HEK293 (cell line): ENCODE data around the gene GPT2.

Source experiments
- CTCF ChIA-PET: fragments of 350-600 bp; formaldehyde crosslinking; extraction: SDS; loops from one replicate; lab custom pipeline; 2021; ENCODE audit warnings: antibody characterized with exemption; lab: Yijun Ruan, JAX
- POLR2A ChIA-PET: fragments of 300-600 bp; formaldehyde crosslinking; extraction: SDS; loops from one replicate; lab custom pipeline; 2020; ENCODE audit warnings: antibody characterized with exemption, inconsistent platforms; lab: Yijun Ruan, JAX
- H3K27ac ChIP-seq: fragments of 200-500 bp; sonication (Bioruptor generic); 2 replicates; pipeline ENCODE4 v1.5.1; 2014; ENCODE audit warnings: low read depth, low read length, control low read depth, inconsistent platforms; ENCODE audit errors: extremely low read depth
- H3K36me3 ChIP-seq, 2 experiments: fragments of 200-500 bp in 1 of 2; sonication (Bioruptor generic) in 1 of 2; 1 replicate in 1 of 2; 2 replicates in 1 of 2; pipeline ENCODE4 v1.5.1; 2014 to 2017; ENCODE audit warnings: inconsistent platforms in 2 of 2, low read length in 2 of 2; ENCODE audit not compliant: control insufficient read depth in 2 of 2, insufficient read depth in 1 of 2
- H3K4me1 ChIP-seq: fragments of 200-500 bp; sonication (Bioruptor generic); 2 replicates; pipeline ENCODE4 v1.5.1; 2014; ENCODE audit warnings: mild to moderate bottlenecking, low read length, inconsistent platforms; ENCODE audit not compliant: control insufficient read depth, insufficient read depth
- H3K4me3 ChIP-seq: 2 replicates; pipeline ENCODE4 v1.5.1; 2011; ENCODE audit warnings: low read depth, mild to moderate bottlenecking, control low read depth, low read length, moderate library complexity
- H3K9me3 ChIP-seq: fragments of 200-500 bp; sonication (Bioruptor generic); 2 replicates; pipeline ENCODE4 v1.5.1; 2014; ENCODE audit warnings: low read depth, low read length, inconsistent platforms; ENCODE audit not compliant: control insufficient read depth, insufficient read depth
- GLI2 ChIP-seq: fragments of 450-650 bp; formaldehyde crosslinking; IDR thresholded peaks from 2 replicates; pipeline ENCODE4; 2017; ENCODE audit warnings: missing biosample characterization, missing genetic modification characterization, low read depth, borderline replicate concordance
- HOXA7 ChIP-seq: sonication (generic); formaldehyde crosslinking; IDR thresholded peaks from 2 replicates; pipeline ENCODE4 v1.8.1; 2022; ENCODE audit warnings: missing genetic modification reagents, borderline replicate concordance
- IKZF3 ChIP-seq: fragments of 450-650 bp; IDR thresholded peaks from 2 replicates; pipeline ENCODE4 v1.5.0; 2018; ENCODE audit warnings: missing biosample characterization, mild to moderate bottlenecking, missing genetic modification characterization, moderate library complexity
- PRDM1 ChIP-seq: fragments of 450-650 bp; formaldehyde crosslinking; IDR thresholded peaks from 2 replicates; pipeline ENCODE4; 2016; ENCODE audit warnings: missing biosample characterization, missing genetic modification characterization
- SCRT2 ChIP-seq: fragments of 450-650 bp; formaldehyde crosslinking; IDR thresholded peaks from 2 replicates; pipeline ENCODE4 v1.5.1; 2016; ENCODE audit warnings: missing biosample characterization, missing genetic modification characterization
- TRIM28 ChIP-seq: IDR thresholded peaks from 2 replicates; pipeline ENCODE4 v1.6.1; 2011; ENCODE audit warnings: low read length, control low read depth, borderline replicate concordance
- YY1 ChIP-seq: fragments of 450-650 bp; formaldehyde crosslinking; IDR thresholded peaks from 2 replicates; pipeline ENCODE4 v1.5.1; 2018; ENCODE audit warnings: missing biosample characterization, missing genetic modification characterization
- ZFP37 ChIP-seq: fragments of 450-650 bp; formaldehyde crosslinking; IDR thresholded peaks from 2 replicates; pipeline ENCODE4 v1.5.1; 2016; ENCODE audit warnings: missing biosample characterization, missing genetic modification characterization
- ZIC2 ChIP-seq: fragments of 450-650 bp; formaldehyde crosslinking; IDR thresholded peaks from 2 replicates; pipeline ENCODE4 v1.5.1; 2016; ENCODE audit warnings: missing biosample characterization, missing genetic modification characterization
- ZNF132 ChIP-seq: fragments of 450-650 bp; formaldehyde crosslinking; IDR thresholded peaks from 2 replicates; pipeline ENCODE4 v1.5.1; 2017; ENCODE audit warnings: missing biosample characterization, missing genetic modification characterization, borderline replicate concordance
- ZNF140 ChIP-seq: fragments of 450-650 bp; formaldehyde crosslinking; IDR thresholded peaks from 2 replicates; pipeline ENCODE4 v1.5.1; 2016; ENCODE audit warnings: missing biosample characterization, missing genetic modification characterization
- ZNF394 ChIP-seq: fragments of 450-650 bp; formaldehyde crosslinking; IDR thresholded peaks from 2 replicates; pipeline ENCODE4 v1.5.1; 2016; ENCODE audit warnings: missing biosample characterization, missing genetic modification characterization, mild to moderate bottlenecking, moderate library complexity, borderline replicate concordance
- ZNF449 ChIP-seq: fragments of 450-650 bp; formaldehyde crosslinking; IDR thresholded peaks from 2 replicates; pipeline ENCODE4 v1.5.1; 2017; ENCODE audit warnings: missing biosample characterization, mild to moderate bottlenecking, missing genetic modification characterization, moderate library complexity
- ZNF473 ChIP-seq: fragments of 450-650 bp; formaldehyde crosslinking; IDR thresholded peaks from 2 replicates; pipeline ENCODE4 v1.5.1; 2017; ENCODE audit warnings: missing biosample characterization, missing genetic modification characterization
- ZNF513 ChIP-seq: fragments of 450-650 bp; IDR thresholded peaks from 2 replicates; pipeline ENCODE4 v1.5.1; 2018; ENCODE audit warnings: missing biosample characterization, missing genetic modification characterization
- ZNF555 ChIP-seq: fragments of 450-650 bp; formaldehyde crosslinking; conservative IDR thresholded peaks from 2 replicates; pipeline ENCODE4 v1.5.1; 2017; ENCODE audit warnings: missing biosample characterization, mild to moderate bottlenecking, missing genetic modification characterization, inconsistent platforms
- ZNF610 ChIP-seq: fragments of 450-650 bp; formaldehyde crosslinking; IDR thresholded peaks from 2 replicates; pipeline ENCODE4 v1.5.1; 2016; ENCODE audit warnings: missing biosample characterization, missing genetic modification characterization, borderline replicate concordance
- ZNF658 ChIP-seq: fragments of 450-650 bp; formaldehyde crosslinking; IDR thresholded peaks from 2 replicates; pipeline ENCODE4; 2016; ENCODE audit warnings: missing biosample characterization, missing genetic modification characterization
- ZNF670 ChIP-seq: fragments of 450-650 bp; formaldehyde crosslinking; IDR thresholded peaks from 2 replicates; pipeline ENCODE4 v1.5.1; 2016; ENCODE audit warnings: missing biosample characterization, missing genetic modification characterization, low read depth
- ZNF707 ChIP-seq: fragments of 450-650 bp; formaldehyde crosslinking; IDR thresholded peaks from 2 replicates; pipeline ENCODE4 v1.5.1; 2016; ENCODE audit warnings: missing biosample characterization, missing genetic modification characterization
- ZNF785 ChIP-seq: fragments of 450-650 bp; formaldehyde crosslinking; IDR thresholded peaks from 2 replicates; pipeline ENCODE4 v1.5.1; 2016; ENCODE audit warnings: missing biosample characterization, missing genetic modification characterization
- ZNF830 ChIP-seq: fragments of 450-650 bp; IDR thresholded peaks from 2 replicates; pipeline ENCODE4 v1.5.0; 2018; ENCODE audit warnings: missing biosample characterization, missing genetic modification characterization, low read depth, mild to moderate bottlenecking, moderate library complexity
- TF ChIP-seq, protein P1 (sequence below): fragments of 450-650 bp; formaldehyde crosslinking; IDR thresholded peaks from 2 replicates; pipeline ENCODE4 v1.5.1; 2016; ENCODE audit warnings: missing biosample characterization, missing genetic modification characterization

GPT2 gene

DNA sequence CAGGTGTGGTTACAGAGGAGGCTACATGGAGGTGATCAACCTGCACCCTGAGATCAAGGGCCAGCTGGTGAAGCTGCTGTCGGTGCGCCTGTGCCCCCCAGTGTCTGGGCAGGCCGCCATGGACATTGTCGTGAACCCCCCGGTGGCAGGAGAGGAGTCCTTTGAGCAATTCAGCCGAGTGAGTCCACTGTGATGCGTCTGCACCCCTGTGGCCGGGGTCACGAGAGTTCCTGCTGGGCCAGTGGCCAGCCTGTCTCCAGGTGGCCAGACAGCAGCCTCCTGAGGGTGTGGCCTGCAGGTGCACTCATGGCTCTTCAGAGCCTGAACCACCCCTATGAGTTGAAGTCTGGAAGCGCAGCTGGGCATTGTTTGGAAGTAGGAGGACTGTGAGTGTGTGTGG, 38.1 kb downstream of the GPT2 start (continued):
- TF ChIP-seq ZNF449 (no peak), ZNF394 (tag by site-specific recombination) (no peak), SCRT2 (tag by site-specific recombination) (no peak), ZFP37 (no peak), IKZF3 (tag by site-specific recombination) (no peak), HOXA7 (no peak), ZIC2 (tag by site-specific recombination) (no peak)

- no peak overlapping the region for H3K27ac ChIP-seq
- H3K9me3 ChIP-seq, result no peaks in the 10 kb centered on the region
- no peaks in the 10 kb centered on the region for H3K4me1 ChIP-seq
- ChIA-PET POLR2A (no interaction called here), CTCF (interaction anchor here (0.6 kb wide), 1 partner anchor 255 kb away, joined by 3 read pairs; no protein-coding TSS in a partner anchor)
- H3K4me3 ChIP-seq, result no peak overlapping the region
- H3K36me3 ChIP-seq, result peaks cover 10 to 72% of the 10 kb centered on the region in 2 experiments; a peak in 2 of 3 replicates
- TF ChIP-seq, protein P1, sequence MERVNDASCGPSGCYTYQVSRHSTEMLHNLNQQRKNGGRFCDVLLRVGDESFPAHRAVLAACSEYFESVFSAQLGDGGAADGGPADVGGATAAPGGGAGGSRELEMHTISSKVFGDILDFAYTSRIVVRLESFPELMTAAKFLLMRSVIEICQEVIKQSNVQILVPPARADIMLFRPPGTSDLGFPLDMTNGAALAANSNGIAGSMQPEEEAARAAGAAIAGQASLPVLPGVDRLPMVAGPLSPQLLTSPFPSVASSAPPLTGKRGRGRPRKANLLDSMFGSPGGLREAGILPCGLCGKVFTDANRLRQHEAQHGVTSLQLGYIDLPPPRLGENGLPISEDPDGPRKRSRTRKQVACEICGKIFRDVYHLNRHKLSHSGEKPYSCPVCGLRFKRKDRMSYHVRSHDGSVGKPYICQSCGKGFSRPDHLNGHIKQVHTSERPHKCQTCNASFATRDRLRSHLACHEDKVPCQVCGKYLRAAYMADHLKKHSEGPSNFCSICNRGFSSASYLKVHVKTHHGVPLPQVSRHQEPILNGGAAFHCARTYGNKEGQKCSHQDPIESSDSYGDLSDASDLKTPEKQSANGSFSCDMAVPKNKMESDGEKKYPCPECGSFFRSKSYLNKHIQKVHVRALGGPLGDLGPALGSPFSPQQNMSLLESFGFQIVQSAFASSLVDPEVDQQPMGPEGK (tag by site-specific recombination), result no peak
- TF ChIP-seq ZNF140 (tag by site-specific recombination) (no peak), ZNF473 (tag by site-specific recombination) (no peak), ZNF785 (no peak), HOXA7 (no peak), TRIM28 (no peak)
Measured at GRCh38 chr16:46923513-46924295, 39.5 kb downstream of the GPT2 start.

DNA sequence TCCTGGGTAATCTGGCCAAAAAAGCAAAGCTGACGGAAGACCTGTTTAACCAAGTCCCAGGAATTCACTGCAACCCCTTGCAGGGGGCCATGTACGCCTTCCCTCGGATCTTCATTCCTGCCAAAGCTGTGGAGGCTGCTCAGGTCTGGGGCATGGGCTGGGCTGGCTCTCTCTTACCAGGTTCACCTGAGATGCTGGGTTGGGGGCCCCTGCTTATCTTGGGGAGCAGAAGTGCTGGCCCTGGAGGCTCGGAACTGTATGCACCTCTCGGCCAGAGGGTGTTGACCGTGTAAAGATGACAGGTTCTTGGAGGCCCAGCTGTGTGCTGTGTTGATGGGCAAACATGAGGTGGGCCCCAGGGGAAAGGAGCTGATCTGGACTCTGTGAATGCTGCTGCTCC, 40.2 kb downstream of the GPT2 start:
- Histone ChIP-seq H3K4me1 (no peaks in the 10 kb centered on the region), H3K27ac (no peak overlapping the region), H3K9me3 (no peaks in the 10 kb centered on the region), H3K36me3 (peaks cover 10 to 73% of the 10 kb centered on the region in 2 experiments; a peak in 2 of 3 replicates), H3K4me3 (no peak overlapping the region)
- CTCF ChIA-PET, result no interaction called here
- TF ChIP-seq ZNF610 (tag by site-specific recombination) (no peak), ZNF132 (tag by site-specific recombination) (no peak), GLI2 (tag by site-specific recombination) (no peak)
- POLR2A ChIA-PET, result no interaction called here

DNA sequence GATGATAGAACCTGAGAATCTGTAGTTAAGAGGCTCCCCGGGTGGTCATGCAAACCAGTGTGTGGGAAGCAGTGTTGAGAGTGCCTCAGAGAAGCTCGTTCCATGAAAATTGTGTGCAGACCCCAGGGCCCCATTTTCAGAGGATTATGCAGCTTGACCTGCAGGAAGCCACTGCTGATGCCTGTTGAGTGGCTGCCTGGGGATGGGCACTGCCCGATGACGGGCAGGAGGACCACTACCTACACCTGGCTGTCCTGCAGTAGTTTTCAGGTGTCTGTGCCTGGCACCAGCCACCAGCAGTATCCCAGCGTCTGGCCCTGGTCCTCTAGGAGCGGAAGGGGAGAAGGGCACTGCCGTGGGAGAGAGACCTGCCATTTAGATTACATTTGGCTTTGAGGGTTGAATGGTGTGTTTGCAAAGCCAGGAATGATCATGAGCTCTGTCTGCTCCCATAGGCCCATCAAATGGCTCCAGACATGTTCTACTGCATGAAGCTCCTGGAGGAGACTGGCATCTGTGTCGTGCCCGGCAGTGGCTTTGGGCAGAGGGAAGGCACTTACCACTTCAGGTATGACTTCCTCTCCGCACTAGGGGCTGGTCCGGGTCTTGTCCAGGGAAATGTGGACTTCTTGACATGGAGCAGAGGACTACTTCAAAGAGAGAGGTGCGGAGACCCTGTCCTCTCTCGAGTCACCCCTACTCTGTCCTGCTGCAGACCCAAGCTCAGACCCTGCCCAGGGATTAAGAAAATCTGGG, 42.5 kb downstream of the GPT2 start:
- Histone ChIP-seq H3K9me3 (no peaks in the 10 kb centered on the region), H3K27ac (no peak overlapping the region), H3K4me1 (no peaks in the 10 kb centered on the region), H3K4me3 (no peak overlapping the region), H3K36me3 (peaks cover 10 to 72% of the 10 kb centered on the region in 2 experiments; a peak in 2 of 3 replicates)
- POLR2A ChIA-PET, result interaction anchor here (0.6 to 1.1 kb wide), 2 partner anchors 12 to 38 kb away, joined by 3 to 8 read pairs; no protein-coding TSS in a partner anchor
- CTCF ChIA-PET, result interaction anchor here (0.6 to 1.3 kb wide), 4 partner anchors 12 to 73 kb away, joined by 3 to 5 read pairs (median 3); no protein-coding TSS in a partner anchor
- TF ChIP-seq YY1 (tag by site-specific recombination) (no peak), ZNF513 (no peak), PRDM1 (tag by site-specific recombination) (no peak), ZNF830 (tag by site-specific recombination) (no peak), ZNF658 (tag by site-specific recombination) (no peak), ZNF707 (tag by site-specific recombination) (no peak), ZNF555 (tag by site-specific recombination) (no peak), ZNF670 (tag by site-specific recombination) (no peak)
